ENCODE results near the gene PLCL2. TPM values are rescaled to one million over a fixed set of nuclear protein-coding genes. Genes with fewer than 3 reads are reported as not detected.

Gene PLCL2
- total and polyA plus RNA-seq, 7 donors, result 8.0 to 12.6 (median 11.6) TPM

GRCh38 chr3:16896094-16896627 is 11.4 kb downstream of the PLCL2 start:
- H3K27me3 ChIP-seq, result no peaks in the 10 kb centered on the region
- DNase-seq, result no peak
- peaks cover 0 to 7% (median 0%) of the 10 kb centered on the region in 4 donors for H3K4me1 ChIP-seq
- no peak overlapping the region for H3K27ac ChIP-seq
- WGBS, 2 donors, result 24 to 51% methylated on average over 5 of the region's 5 CpGs
- no peaks in the 10 kb centered on the region for H3K36me3 ChIP-seq
- TF ChIP-seq POLR2A (IDR thresholded peaks at IDR 0.05), result no peak
- no peak for TF ChIP-seq POLR2AphosphoS5 (IDR thresholded peaks at IDR 0.05)
- no peak for TF ChIP-seq EP300 (IDR thresholded peaks at IDR 0.05)
- TF ChIP-seq CTCF (IDR thresholded peaks at IDR 0.05), result no peak
- H3K4me3 ChIP-seq, result no peak overlapping the region
- intact Hi-C loops (cut with DNase I), result no loop called here
- no peaks in the 10 kb centered on the region for H3K9me3 ChIP-seq

GRCh38 chr3:16896820-16897219 is 12.1 kb downstream of the PLCL2 start:
- intact Hi-C loops (cut with DNase I), result no loop called here
- Histone ChIP-seq H3K36me3 (no peaks in the 10 kb centered on the region), H3K4me1 (peaks cover 0 to 7% (median 0%) of the 10 kb centered on the region in 4 donors), H3K27ac (no peak overlapping the region), H3K4me3 (no peak overlapping the region), H3K27me3 (no peaks in the 10 kb centered on the region), H3K9me3 (no peaks in the 10 kb centered on the region)
- TF ChIP-seq POLR2AphosphoS5 (IDR thresholded peaks at IDR 0.05) (no peak), POLR2A (IDR thresholded peaks at IDR 0.05) (no peak), CTCF (IDR thresholded peaks at IDR 0.05) (no peak), EP300 (IDR thresholded peaks at IDR 0.05) (no peak)
- 19 to 62% methylated on average over 5 of the region's 5 CpGs for WGBS, 2 donors
- no peak for DNase-seq

- intact Hi-C loops (cut with DNase I), result no loop called here
- TF ChIP-seq CTCF (IDR thresholded peaks at IDR 0.05) (no peak), EP300 (IDR thresholded peaks at IDR 0.05) (no peak), POLR2A (IDR thresholded peaks at IDR 0.05) (no peak), POLR2AphosphoS5 (IDR thresholded peaks at IDR 0.05) (no peak)
- Histone ChIP-seq H3K36me3 (no peaks in the 10 kb centered on the region), H3K27ac (no peak overlapping the region), H3K4me3 (no peak overlapping the region), H3K4me1 (peaks cover 0 to 7% (median 0%) of the 10 kb centered on the region in 4 donors), H3K27me3 (no peaks in the 10 kb centered on the region), H3K9me3 (no peaks in the 10 kb centered on the region)
- DNase-seq, result no peak
- 10 to 34% methylated on average over 11 of the region's 11 CpGs for WGBS, 2 donors
Measured at GRCh38 chr3:16897254-16897926, 12.6 kb downstream of the PLCL2 start.

GRCh38 chr3:16898595-16899395 is 14.0 kb downstream of the PLCL2 start:
- H3K27me3 ChIP-seq, result no peaks in the 10 kb centered on the region
- no peak for DNase-seq
- 83 to 90% methylated on average over 7 of the region's 7 CpGs for WGBS, 2 donors
- H3K27ac ChIP-seq, result no peak overlapping the region
- TF ChIP-seq EP300 (IDR thresholded peaks at IDR 0.05), result no peak
- TF ChIP-seq POLR2A (IDR thresholded peaks at IDR 0.05), result no peak
- no peak for TF ChIP-seq CTCF (IDR thresholded peaks at IDR 0.05)
- no peak for TF ChIP-seq POLR2AphosphoS5 (IDR thresholded peaks at IDR 0.05)
- H3K4me3 ChIP-seq, result no peak overlapping the region
- no peaks in the 10 kb centered on the region for H3K36me3 ChIP-seq
- intact Hi-C loops (cut with DNase I), result no loop called here
- H3K9me3 ChIP-seq, result no peaks in the 10 kb centered on the region
- peaks cover 0 to 7% (median 0%) of the 10 kb centered on the region in 4 donors for H3K4me1 ChIP-seq
